WTC11 (cell line): ENCODE data around the gene REPS2.

Experiments used
- ATF2 ChIP-seq: sonication (generic); formaldehyde crosslinking; IDR thresholded peaks from 2 replicates; pipeline ENCODE4 v1.8.1; 2022; ENCODE audit warnings: low read depth, missing genetic modification reagents, borderline replicate concordance
- ATF3 ChIP-seq: sonication (generic); formaldehyde crosslinking; conservative IDR thresholded peaks from 2 replicates; pipeline ENCODE4 v1.8.1; 2022; ENCODE audit warnings: mild to moderate bottlenecking, missing genetic modification reagents
- CTCF ChIP-seq: fragments of 200-600 bp; IDR thresholded peaks from 2 replicates; pipeline ENCODE4 v1.8.0; 2022; ENCODE audit warnings: antibody characterized with exemption
- ESRRA ChIP-seq: sonication (generic); formaldehyde crosslinking; IDR thresholded peaks from 2 replicates; pipeline ENCODE4 v1.8.1; 2022; ENCODE audit warnings: mild to moderate bottlenecking, missing genetic modification reagents, borderline replicate concordance
- FOXP4 ChIP-seq: sonication (generic); formaldehyde crosslinking; IDR thresholded peaks from 2 replicates; pipeline ENCODE4 v1.8.0; 2022; ENCODE audit warnings: mild to moderate bottlenecking, missing genetic modification reagents
- NR2C2 ChIP-seq: sonication (generic); formaldehyde crosslinking; IDR thresholded peaks from 2 replicates; pipeline ENCODE4 v1.8.0; 2022; ENCODE audit warnings: mild to moderate bottlenecking, missing genetic modification reagents

- TF ChIP-seq CTCF = no peak
- no peak for TF ChIP-seq FOXP4 (CRISPR knock-in tag)
- TF ChIP-seq ESRRA = no peak
- no peak for TF ChIP-seq ATF2 (CRISPR knock-in tag)
- no peak for TF ChIP-seq ATF3 (CRISPR knock-in tag)
- no peak for TF ChIP-seq NR2C2 (CRISPR knock-in tag)
Measured at GRCh38 chrX:16978193-16978984, 31.9 kb downstream of the REPS2 start.
